ENCODE results near the gene BLOC1S1.

GRCh38 chr12:55696796-55697462 lies 18.9 kb upstream of the BLOC1S1 start:
- TF ChIP-seq POLR2A (IDR thresholded peaks at IDR 0.05): no peak
- TF ChIP-seq, protein P1, sequence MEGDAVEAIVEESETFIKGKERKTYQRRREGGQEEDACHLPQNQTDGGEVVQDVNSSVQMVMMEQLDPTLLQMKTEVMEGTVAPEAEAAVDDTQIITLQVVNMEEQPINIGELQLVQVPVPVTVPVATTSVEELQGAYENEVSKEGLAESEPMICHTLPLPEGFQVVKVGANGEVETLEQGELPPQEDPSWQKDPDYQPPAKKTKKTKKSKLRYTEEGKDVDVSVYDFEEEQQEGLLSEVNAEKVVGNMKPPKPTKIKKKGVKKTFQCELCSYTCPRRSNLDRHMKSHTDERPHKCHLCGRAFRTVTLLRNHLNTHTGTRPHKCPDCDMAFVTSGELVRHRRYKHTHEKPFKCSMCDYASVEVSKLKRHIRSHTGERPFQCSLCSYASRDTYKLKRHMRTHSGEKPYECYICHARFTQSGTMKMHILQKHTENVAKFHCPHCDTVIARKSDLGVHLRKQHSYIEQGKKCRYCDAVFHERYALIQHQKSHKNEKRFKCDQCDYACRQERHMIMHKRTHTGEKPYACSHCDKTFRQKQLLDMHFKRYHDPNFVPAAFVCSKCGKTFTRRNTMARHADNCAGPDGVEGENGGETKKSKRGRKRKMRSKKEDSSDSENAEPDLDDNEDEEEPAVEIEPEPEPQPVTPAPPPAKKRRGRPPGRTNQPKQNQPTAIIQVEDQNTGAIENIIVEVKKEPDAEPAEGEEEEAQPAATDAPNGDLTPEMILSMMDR (IDR thresholded peaks at IDR 0.05): no peak

Measured in right lobe of liver (tissue), 4 donors.